D341Med (cell line): ENCODE data around the gene MBD1.
"Not testable (repeated sequence)": the region's sequence is repeated elsewhere in the genome, so short reads cannot be mapped to it uniquely, and the experiment has no call there.

ENCODE experiments used
- DNase-seq: peaks from one replicate; pipeline ENCODE4 v3.0.0; 2012; ENCODE audit warnings: low spot score

The MBD1 gene

GRCh38 chr18:50273203-50274043, 7.9 kb downstream of the MBD1 start:
- DNase-seq = no peak

GRCh38 chr18:50272568-50272967, 8.8 kb downstream of the MBD1 start:
- no peak for DNase-seq

DNA sequence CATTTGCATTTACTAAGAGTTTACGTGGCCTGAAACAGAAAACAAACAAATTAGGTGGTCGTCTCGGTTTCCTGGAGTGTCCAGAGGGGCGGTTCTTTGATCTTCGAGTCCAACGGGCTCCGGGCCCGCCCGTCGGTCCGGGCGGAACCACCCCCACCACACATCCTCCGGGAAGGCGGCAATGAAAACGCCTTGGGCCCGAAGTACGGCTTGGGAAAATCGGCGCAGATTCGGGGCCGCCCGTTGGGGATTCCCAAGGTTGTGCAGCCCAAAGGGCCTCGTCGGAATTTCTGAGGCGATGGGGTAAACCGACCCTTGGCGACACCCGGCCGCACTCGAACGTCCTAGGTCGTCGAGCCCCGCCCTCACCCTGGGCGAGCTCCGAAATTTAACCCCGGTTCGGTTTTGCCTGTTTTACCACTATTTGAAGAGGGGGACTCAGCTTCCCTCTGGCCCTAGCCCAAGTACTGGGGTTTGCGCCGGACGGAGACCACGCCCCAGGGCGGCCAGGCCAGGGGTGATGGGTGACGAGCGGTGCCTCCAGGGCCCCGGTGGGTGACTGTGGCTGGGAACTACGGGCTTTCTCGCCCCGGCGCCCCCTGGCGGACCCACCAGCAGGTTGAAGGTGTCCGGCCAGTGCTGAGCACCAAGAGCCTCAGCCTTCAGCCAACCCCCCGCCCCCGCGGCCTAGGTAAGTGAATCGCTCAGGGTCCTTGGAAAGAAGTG, 13.1 kb downstream of the MBD1 start:
- peak; percentile 70 for DNase-seq

DNA sequence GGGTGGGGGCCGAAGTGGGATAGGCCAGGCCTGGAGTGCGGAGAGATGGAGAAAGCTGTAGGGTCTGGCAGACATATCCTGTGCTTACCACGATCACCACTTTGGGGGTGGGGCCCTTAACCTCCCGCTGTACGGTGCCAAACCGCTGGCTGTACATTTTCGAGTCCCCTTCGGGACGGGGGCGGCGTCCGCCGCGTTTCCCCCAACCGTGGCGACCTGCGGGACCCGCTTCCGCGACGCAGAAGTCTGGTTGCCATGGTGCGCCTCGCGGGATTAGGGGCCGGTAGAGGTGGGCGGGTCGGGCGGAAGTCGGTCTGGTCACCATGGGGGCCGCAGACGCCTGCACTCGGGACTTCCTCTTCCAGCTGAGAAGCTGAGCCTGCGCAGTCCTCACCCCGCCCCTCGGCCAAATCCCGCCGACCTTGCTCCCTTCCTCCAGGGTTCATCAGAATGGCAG, 15.0 kb downstream of the MBD1 start, which contains the start of gene CFAP53:
Gene CFAP53 (minus strand): TSS at position 248 of the 457 bp plus-strand sequence. CDS start 91 bp downstream, at position 157.
- DNase-seq = peak; percentile 99

GRCh38 chr18:50262977-50263376, 18.3 kb downstream of the MBD1 start:
- DNase-seq = no peak

GRCh38 chr18:50250935-50251334, 30.4 kb downstream of the MBD1 start:
- no peak for DNase-seq

DNA sequence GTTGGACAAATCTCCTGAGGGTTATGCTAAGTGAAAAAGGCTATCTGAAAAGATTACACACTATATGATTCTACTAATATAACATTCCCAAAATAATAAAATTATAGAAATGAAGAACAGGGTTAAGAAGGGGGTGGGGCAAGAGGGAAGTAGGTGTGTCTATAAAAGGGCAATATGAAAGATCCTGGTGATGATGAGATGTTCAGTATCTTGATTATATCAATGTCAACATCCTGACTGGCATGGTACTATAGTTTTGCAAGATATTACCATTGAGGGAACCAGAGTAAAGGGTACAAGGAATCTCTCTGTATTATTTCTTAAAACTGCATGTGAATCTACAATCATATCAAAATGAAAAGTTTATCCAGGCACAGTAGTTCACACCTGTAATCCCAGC, 31.7 kb downstream of the MBD1 start:
- DNase-seq = no peak

DNA sequence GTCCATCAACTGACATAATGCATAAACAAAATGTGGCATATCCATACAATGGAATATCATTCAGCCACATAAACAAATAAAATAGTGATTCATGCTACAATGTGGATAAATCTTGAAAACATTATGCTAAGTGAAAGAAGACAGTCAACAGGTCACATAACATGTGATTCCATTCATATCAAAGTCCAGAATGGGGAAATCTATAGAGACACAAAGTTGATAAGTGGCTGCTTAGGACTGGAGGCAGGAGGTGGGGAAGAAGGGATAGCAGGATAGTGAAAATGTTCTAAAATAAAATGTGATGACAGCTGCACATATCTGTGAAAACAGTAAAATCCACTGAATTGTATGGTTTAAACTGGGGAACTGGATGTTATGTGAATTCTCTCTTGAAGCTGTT, 33.8 kb downstream of the MBD1 start:
- DNase-seq = no peak

DNA sequence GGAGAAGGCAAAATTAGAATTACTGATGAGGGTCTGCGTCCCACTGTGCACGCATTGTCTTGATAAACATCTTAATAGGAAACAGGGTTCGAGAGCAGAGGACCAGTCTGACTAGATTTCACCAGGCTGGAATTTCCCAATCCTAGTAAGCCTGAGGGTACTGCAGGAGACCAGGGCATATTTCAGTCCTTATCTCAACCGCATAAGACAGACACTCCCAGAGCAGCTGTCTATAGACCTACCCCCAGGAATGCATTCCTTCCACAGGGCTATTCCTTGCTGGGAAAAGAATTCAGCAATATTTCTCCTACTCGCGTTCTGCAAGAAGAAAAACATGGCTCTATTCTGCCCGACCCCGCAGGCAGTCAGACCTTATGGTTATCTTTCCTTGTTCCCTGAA, 39.6 kb downstream of the MBD1 start:
- not testable (repeated sequence) for DNase-seq

DNA sequence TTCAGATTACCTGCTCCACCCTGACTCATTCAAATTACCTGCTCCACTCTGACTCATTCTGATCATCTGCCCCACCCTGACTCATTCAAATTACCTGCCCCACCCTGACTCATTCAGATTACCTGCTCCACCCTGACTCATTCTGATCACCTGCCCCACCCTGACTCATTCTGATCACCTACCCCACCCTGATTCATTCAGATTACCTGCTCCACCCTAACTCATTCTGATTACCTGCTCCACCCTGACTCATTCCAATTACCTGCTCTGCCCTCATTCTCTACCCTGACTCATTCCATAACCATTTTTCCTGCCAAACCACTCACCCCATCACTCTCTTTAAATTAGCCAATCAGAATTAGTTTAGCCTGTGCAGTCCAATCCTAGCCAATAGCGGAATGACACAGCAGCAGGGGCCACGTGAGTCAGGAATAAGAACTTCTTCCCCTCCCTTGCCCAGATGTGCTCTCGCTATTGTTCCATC, 41.2 kb downstream of the MBD1 start:
- DNase-seq = no peak

DNA sequence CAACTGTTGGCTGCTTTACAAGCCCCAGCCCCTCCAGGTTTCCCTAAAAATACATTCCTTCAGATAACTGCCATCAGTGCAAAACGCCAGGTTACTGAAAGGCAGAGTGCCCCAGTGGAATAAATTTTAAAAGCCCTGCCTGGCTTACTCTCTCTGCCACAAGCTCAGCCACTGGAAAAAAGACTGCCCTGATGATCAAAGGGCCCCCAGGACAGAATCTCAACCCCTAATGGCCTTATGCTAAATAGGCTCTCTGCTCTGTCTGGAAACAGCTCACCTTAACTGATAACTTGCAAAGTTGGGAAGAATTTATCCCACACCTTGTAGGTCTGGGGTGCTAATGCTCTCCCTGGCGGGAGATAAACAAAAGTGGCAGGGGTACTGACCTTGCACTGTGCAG, 48.9 kb downstream of the MBD1 start:
- no peak for DNase-seq

GRCh38 chr18:50231621-50232020, 49.7 kb downstream of the MBD1 start:
- no peak for DNase-seq

GRCh38 chr18:50220249-50220648, 61.1 kb downstream of the MBD1 start:
- DNase-seq = not testable (repeated sequence)
